HG03175 (cell line): ENCODE measurements around the gene NMD3.

Source experiments
- ATAC-seq: cut with Tn5 transposase; IDR thresholded peaks from one replicate; pipeline ENCODE4 v1.9.1; 2021; ENCODE audit warnings: mild to moderate bottlenecking, moderate library complexity; ENCODE audit not compliant: unreplicated experiment

Gene NMD3

GRCh38 chr3:161230621-161231171 lies 9.6 kb downstream of the NMD3 start:
- no peak for ATAC-seq

- ATAC-seq: no peak
Measured at GRCh38 chr3:161231861-161232260, 10.8 kb downstream of the NMD3 start.

GRCh38 chr3:161233557-161233956 lies 12.4 kb downstream of the NMD3 start:
- ATAC-seq: no peak

- no peak for ATAC-seq
Measured at GRCh38 chr3:161236240-161236639, 15.1 kb downstream of the NMD3 start.

- no peak for ATAC-seq
Measured at GRCh38 chr3:161239700-161240099, 18.6 kb downstream of the NMD3 start.

- no peak for ATAC-seq
Measured at GRCh38 chr3:161244538-161244937, 23.4 kb downstream of the NMD3 start.

GRCh38 chr3:161247049-161247448 lies 25.9 kb downstream of the NMD3 start:
- no peak for ATAC-seq

GRCh38 chr3:161250116-161250515 lies 29.0 kb downstream of the NMD3 start:
- no peak for ATAC-seq

GRCh38 chr3:161251716-161252115 lies 30.6 kb downstream of the NMD3 start:
- no peak for ATAC-seq

- ATAC-seq: no peak
Measured at GRCh38 chr3:161252143-161252542, 31.0 kb downstream of the NMD3 start.

- no peak for ATAC-seq
Measured at GRCh38 chr3:161253711-161254110, 32.6 kb downstream of the NMD3 start.

- no peak for ATAC-seq
Measured at GRCh38 chr3:161254861-161255260, 33.8 kb downstream of the NMD3 start.

GRCh38 chr3:161263057-161263456 lies 41.9 kb downstream of the NMD3 start:
- no peak for ATAC-seq

GRCh38 chr3:161264852-161265251 lies 43.7 kb downstream of the NMD3 start:
- ATAC-seq: no peak

- no peak for ATAC-seq
Measured at GRCh38 chr3:161265916-161266571, 44.9 kb downstream of the NMD3 start.

- ATAC-seq: no peak
Measured at GRCh38 chr3:161266731-161267150, 45.6 kb downstream of the NMD3 start.

GRCh38 chr3:161267646-161268045 lies 46.5 kb downstream of the NMD3 start:
- no peak for ATAC-seq

GRCh38 chr3:161268601-161269000 lies 47.5 kb downstream of the NMD3 start:
- ATAC-seq: no peak

GRCh38 chr3:161270991-161271390 lies 49.9 kb downstream of the NMD3 start:
- no peak for ATAC-seq

GRCh38 chr3:161271646-161272045 lies 50.5 kb downstream of the NMD3 start:
- ATAC-seq: no peak

GRCh38 chr3:161272524-161272923 lies 51.4 kb downstream of the NMD3 start:
- ATAC-seq: no peak

GRCh38 chr3:161273589-161274218 lies 52.6 kb downstream of the NMD3 start:
- no peak for ATAC-seq
